Activated CD8-positive, alpha-beta memory T cell treated with anti-CD3 and anti-CD28 coated beads for 1 hour (primary cell): Measurements from ENCODE around the gene PPP1R7.
"Not testable (repeated sequence)": the region's sequence is repeated elsewhere in the genome, so short reads cannot be mapped to it uniquely, and the experiment has no call there.

Experiments
- DNase-seq, 2 donors: peaks; one replicate each; pipeline ENCODE4 v3.0.0-alpha.2; 2020; ENCODE audit warnings: low read depth in 1 of 2; ENCODE audit errors: extremely low read depth in 1 of 2

PPP1R7 gene

DNA sequence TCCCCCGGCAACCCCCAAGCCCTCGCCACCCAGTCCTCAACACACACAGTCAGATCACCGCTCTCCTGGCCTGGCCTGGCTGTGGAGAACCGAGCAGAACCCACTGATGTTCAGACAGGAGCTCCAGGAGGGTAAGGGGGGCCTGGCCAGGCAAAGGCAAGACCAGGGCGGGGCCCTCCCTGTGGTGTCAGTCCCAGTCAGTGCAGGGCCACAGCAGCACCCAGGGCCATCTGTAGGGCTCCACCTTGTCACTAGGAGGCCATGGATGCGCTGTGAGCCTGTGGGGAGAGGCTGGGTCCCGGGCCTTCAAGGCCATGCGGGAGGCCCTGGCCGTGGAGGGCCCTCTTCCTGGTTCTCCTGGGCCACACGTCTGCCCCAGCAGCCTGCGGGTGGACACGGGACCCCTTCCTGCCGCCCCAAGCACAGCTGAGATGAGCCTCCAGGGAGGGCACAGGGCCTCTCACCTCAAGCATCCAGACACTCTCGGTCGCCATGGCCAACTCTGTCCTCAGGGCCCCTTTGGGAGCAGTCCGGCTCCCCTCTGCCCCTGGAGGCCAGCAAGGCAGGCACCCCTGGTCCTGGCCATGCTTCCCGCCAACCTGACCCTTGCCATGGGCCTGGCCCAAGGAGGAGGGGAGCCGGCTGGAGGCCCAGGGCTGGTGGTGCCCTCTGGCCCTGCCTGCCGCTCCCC is 40.2 kb downstream of the PPP1R7 start:
- DNase-seq, result no peak

DNA sequence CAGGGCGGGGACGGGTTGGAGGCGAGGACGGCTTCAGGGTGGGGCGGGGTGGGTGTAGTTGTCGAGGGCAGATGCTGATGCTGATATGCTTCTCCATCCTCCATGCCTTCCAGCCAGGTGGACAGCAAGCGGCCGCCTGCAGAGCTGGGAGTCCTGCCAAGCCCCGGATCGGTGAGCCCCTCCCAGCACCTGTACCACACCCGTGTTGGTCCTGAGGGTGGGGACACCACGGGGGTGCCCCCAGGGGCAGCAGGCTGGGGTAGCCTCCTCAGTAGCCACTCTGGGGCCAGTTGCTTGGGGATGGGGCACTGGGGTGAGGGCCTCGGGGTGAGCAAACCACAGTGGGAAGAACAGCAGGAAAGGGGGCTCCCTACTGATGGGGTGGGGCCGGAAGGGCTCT is 40.8 kb downstream of the PPP1R7 start:
- no peak for DNase-seq

DNA sequence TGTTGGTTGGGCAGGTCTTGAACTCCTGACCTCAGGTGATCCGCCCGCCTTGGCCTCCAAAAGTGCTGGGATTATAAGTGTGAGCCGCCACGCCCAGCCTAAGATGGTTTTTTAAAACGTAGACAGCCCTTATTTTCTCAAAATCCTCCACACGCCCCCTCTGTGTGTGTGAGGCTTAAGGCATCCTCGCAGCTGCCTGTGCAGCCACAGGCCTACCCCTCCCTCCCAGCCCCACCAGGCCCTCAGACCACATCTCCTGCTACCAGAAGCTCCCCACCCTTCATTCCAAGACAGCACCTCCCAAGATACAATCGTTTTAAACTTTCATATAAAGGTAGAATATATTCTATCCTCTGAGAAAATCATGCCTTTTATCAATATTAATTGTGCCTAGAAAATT is 43.0 kb downstream of the PPP1R7 start:
- DNase-seq, result no peak

DNA sequence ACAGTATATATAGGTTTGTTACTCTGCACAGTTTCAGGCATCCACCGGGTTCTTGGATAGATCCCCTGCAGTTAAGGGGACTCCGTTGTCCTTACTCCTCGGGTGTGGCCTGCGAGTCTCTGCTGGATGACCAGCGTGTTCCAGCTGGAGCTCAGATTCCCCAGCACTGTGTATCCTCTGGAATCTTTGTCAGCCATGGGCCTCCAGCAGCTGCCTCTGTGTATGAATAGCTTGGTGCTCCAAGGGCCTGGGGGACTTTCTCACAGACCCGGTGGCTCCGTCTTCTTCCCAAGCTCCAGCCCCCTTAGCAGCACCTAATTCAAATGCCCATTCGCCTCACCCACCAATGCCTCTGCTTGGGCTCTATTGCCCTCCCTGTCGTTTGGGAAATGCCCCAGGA is 44.5 kb downstream of the PPP1R7 start:
- no peak for DNase-seq

DNA sequence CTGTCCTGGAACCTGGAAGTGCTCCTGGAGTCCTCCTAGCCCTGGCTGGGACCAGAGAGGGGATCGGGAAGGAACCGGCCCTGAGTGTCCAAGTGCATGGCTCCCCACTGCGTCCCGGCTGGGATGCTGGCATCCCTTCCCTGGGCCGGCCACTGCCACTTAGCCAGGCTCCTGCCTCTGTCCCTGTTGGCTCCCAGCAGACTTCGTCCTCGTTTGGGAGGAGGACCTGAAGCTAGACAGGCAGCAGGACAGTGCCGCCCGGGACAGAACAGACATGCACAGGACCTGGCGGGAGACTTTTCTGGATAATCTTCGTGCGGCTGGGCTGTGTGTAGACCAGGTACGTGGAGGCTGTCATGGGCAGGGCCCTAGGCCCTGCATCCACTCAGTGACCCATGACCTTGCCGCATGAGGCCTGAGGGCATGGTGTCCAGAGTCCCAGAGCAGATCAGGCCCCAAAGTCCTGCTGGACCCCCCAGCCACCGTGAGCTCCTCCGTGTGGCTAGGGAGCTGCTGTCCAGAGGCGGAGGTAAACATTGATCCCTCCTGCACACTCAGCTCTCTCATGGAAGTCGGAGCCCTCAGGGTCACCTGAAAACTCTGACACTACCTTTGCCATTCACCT is 45.4 kb downstream of the PPP1R7 start:
- DNase-seq, result no peak

DNA sequence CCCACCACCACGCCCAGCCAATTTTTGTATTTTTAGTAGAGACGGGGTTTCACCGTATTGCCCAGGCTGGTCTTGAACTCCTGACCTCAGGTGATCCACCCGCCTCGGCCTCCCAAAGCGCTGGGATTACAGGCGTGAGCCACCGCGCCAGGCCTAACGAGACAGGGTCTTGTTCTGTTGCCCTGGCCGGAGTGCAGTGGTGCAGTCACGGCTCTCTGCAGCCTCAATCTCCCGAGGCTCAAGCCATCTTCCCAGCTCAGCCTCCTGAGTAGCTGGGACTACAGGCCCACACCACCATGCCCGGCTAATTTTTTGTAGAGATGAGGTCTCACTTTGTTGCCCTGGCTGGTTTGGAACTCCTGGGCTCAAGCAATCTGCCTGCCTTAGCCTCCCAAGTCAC is 47.0 kb downstream of the PPP1R7 start:
- DNase-seq, result not testable (repeated sequence)

DNA sequence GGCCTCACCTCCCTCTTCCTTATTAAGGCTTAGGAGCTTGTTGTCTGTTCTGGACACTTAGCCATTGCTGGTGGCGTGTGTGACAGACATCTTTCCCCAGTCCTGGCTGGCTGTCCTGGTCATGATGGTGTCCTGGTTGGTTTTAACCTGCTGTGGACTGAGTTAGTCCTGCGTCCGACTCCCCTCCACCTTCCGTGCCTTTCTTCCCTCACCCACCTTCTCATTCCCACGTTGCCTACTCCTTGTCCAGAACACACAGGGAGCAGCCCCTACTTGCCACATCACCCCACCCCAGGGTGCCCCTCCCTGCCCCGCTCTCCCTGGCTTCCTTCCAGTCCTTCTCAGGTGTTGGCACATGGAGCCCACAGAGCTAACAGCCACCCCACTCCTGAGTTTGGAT is 47.7 kb downstream of the PPP1R7 start:
- DNase-seq, result no peak

DNA sequence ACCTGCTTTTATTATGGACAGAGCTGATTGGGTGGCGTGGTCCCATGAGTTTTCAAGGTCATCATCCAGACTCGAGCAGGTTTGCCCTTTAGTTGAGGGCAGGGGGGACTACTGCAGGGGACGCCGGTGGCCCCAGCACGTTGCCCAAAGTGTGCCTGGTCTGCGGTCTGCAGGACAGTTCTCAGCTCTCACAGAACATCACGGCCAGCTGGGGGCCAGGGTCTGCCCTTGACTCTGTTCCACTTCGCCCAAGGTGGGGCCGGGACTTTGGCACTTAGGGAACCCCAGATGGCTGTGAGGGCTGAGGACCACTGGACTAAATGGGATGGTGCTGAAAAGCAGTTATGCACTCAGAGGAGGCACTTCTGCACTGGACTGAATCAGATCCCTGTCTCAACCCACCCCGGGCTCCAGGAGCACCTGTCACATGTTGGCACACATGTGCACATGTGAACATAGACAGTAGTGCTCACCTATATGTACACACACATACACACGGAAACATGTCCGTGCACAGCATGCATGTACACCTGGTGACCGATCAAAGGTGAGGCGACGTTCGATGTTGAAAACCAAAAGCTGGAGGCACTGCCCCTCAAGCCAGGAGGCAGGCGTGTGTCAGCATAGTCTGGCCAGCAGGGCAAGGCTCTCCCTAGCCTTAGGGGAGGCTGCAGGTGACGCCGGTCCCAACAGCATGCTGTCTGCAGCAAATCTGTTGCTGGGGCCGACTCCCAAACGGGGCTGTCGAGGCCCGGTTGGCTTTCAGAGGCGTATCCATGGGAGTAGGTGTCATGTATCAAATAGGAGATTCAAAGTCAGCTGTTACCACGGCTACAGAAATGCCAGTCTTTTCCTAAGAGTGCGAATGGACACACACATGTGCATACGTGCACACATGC is 48.4 kb downstream of the PPP1R7 start:
- DNase-seq, result no peak

DNA sequence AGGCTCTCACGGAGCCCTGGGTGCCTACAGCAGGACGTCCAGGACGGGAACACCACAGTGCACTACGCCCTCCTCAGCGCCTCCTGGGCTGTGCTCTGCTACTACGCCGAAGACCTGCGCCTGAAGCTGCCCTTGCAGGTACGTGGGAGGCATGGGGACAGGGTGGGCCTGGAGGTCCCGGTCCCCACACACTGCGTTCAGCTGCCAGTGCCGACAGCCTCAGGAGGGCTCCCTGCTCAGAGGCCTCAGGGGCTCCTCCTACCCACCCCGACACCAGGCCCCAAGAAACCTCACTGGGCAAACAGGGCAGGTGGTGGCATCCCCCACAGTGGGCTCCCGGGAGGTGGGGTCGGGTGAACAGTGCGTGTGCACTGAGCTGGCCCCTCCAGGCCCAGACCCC is 49.0 kb downstream of the PPP1R7 start:
- DNase-seq, result no peak

DNA sequence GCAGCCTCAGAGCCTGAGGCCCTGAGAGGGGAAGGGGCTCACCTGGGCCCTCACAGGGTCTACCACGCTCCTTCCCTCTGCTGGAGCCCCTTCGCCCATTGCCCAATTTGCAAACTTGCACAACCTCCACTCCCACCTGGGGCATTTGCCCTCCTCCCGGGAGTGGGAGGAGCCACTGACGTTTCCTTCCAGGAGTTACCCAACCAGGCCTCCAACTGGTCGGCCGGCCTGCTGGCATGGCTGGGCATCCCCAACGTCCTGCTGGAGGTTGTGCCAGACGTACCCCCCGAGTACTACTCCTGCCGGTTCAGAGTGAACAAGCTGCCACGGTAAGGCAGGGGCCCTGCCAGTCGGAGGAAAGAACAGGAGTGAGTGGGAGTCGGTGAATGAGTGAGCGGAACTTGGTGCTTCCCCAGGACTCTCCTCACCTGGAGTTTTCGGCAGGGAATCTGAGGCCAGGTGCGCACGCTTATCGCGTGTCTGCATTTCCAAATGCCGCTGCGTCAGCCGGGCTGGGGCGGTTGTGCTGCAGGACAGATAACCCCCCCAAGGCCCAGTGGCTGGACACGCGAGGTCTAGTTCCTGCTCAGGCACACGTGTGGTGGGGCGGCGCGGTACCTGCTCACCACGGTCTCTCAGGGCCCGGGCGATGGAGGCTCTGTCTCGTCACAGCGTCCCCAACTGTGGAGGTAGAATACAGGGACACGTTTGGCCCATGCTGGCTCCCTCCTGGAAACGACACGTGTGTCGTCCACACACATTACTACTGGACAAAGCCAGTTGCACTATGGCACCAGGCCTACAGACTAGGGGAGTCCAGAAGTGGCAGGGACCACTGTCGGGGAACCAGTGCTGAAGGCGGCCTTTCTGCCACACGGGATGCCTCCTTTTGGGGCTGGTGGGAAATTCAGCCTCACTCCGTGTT is 49.9 kb downstream of the PPP1R7 start:
- DNase-seq, result no peak

DNA sequence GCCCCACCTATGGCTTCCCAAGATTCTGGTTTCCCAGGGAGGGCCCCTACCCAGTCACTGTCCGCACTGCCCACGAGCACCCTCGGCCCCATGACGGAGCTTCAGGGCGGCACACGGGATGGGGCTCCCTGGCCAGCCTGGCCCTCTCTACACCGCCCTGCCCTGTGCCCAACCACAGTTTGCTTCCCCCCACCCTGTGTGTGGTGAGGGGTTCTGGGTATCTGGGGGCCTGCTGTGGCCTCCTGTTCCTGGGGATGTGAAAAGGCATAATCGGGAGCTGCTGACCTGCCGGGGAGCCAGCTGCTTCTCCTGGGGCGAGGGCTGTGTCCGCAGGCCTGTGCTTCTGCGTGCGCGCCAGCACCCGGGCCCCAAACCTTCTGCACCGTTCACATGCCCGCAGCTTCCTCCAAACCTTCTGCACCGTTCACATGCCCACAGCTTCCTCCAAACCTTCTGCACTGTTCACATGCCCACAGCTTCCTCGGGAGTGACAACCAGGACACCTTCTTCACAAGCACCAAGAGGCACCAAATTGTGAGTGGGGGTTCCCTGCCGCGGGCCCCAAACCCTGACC is 50.6 kb downstream of the PPP1R7 start:
- no peak for DNase-seq

DNA sequence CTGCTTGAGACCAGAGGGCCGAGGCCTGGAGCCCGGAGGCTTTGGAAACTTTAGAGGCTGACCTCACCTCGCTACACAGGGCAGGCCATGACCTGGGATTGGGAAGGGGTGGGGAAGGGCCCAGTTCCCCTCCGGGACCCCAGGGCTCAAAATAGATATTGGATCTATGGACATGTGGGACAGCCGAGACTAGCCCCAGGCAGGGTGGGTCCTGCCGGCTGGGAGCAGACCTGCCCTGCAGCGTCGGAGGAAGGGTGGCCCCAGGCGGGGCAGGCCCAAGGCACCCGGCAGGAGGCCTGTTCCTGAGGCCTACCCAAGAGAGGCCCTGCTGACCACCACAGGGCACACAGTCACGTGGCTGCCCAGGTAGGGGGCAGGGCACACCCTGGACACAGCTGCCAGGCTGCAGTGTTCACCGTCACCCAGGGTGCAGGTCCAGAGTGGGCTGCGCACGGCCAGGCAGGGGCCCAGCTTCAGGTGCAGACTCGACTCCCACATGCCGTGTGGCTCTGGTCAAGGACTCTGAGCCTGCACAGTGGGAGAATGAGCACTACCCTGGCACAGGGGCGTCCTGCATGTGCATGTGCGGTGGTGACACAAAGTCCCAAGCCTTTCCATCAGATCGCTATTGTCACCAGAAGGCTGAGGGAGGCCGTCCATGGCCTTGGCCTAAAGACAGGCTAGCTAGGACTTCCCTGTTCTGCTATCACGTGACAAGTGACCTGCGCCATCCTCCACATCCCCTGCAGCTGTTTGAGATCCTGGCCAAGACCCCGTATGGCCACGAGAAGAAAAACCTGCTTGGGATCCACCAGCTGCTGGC is 51.4 kb downstream of the PPP1R7 start:
- no peak for DNase-seq

DNA sequence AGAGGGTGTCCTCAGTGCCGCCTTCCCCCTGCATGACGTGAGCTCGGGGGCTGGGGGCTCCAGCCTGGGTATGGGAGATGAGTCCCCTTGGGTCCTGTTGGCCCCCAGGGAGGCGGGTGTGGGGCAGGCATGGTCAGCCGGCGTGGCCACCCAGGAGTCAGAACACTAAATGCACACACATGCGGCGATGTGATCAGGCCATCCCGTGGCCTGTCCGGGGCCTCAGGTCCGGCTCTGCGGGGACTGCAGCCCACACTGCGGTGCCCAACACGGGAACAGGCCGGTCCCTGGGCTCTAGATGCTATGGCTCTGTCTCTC is 52.0 kb downstream of the PPP1R7 start:
- no peak for DNase-seq

DNA sequence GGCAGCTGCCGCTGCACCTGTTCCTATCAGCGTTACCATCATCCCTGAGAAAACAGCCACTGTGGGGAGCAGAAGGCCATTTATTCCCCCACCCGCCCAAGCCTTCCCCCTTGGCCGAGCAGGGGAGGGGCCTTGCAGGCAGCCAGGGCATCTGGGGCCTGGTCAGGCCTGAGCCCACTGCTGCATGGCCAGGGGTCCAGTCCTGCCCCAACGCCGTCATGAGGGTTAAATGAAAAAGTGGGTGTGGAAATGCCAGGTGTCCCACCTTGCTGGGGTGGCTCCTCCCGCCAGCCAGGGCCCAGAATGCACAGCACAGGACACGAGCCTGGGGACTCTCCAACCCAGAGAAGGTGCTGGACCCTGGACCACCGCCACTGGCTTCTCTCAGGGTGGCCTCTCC is 52.4 kb downstream of the PPP1R7 start:
- no peak for DNase-seq

DNA sequence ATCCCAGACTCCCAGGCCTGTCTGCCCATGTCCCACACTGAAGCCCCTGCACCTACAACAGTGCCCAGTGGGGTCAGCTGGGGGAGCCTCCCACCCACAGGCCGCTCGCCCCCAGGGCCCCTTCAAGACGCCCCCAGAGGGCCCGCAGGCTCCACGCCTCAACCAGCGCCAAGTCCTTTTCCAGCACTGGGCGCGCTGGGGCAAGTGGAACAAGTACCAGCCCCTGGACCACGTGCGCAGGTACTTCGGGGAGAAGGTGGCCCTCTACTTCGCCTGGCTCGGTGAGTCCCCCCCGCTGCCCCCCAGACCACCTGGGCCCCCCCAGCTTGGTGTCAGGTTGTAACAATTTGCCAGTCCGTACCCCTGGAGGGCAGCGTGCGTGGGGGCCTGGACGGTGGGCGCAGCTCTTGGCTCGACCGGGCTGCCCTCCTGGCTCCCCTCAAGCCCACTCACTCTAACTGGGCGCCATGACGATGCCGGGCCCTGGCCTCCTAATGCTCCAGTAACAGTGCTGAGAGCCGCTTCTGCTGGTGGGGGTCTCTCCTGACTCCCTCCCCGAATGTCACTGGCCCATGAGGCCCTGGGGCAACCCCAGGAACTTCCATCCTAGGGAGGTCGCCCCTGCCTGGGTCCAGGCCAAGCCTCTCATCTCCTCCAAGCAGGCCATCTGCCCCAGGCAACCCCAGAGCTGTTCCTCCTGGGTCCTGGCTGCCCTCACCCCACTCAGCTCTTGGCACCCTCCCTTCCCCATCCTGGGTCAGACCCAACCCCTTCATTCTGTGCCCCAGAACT is 53.1 kb downstream of the PPP1R7 start:
- DNase-seq, result no peak

DNA sequence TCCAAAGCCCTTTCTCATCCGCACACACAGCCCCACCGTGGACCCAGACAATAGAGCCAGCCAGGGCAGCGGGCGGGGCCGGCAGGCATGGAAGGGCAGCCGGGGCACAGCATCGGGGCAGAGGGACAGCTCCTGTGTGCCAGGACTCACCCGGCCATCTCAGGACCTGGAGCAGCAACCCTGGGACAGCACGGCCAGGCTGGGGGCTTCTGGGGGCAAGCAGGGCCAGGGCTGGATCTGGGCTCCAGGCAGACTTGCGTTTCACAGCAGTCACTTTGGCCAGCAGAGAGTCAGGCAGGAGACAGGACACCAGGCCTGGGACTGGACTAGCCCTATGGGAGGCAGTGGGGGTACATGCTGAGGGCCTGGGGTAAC is 53.7 kb downstream of the PPP1R7 start:
- no peak for DNase-seq

DNA sequence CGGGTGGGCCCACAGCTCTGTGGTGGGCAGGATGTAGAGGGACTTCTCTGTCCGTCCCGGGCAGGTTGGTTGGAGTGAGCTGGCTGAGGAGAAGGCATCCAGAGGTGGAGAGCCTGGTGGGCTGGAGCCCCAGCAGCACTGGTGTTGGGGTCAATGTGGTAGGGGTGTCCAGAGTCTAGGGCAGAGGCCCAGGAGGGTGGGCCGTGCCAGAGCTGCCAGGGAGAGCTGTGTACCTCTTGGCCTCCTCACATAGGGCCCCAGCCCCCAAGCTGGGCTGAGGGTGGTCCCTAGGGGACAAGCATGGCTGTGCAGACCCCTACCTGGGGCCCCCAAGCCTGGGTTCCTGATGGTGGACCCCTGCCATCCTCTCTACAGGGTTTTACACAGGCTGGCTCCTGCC is 54.2 kb downstream of the PPP1R7 start:
- no peak for DNase-seq

DNA sequence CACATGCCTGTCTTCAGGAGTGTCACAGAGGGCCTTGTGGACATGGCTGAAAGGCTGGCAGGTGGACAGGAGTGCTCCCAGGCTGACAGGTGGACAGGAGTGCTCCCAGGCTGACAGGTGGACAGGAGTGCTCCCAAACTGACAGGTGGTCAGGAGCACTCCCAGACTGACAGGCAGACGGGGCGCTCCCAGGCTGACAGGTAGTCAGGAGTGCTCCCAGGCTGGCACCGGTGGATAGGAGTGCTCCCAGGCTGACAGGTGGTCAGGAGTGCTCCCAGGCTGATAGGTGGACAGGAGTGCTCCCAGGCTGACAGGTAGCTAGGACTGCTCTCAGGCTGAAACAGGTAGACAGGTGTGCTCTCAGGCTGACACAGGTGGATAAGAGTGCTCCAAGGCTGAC is 54.8 kb downstream of the PPP1R7 start:
- no peak for DNase-seq

DNA sequence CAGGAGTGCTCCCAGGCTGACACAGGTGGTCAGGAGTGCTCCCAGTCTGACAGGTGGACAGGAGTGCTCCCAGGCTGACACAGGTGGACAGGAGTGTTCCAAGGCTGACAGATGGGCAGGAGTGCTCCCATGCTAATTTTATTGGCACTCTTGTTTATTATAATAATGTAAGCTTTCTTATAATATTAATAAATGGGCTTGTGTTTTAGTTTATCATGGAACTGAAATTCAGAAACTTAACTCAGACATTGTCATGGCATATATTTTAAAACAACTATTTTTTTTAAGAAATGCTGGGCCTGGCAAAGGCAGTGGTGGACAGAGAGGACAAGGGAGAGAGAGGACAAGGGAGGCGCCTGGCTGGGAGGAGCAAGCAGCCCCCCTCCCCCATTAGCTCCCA is 56.9 kb downstream of the PPP1R7 start:
- no peak for DNase-seq
